Stromal cell of bone marrow (primary cell): ENCODE measurements around the gene GNB1.
"Not testable (repeated sequence)": the region's sequence is repeated elsewhere in the genome, so short reads cannot be mapped to it uniquely, and the experiment has no call there.

Experiments
- DNase-seq: peaks from one replicate; pipeline ENCODE4 v3.0.0-alpha.2; 2012; ENCODE audit warnings: low read depth

Gene GNB1

GRCh38 chr1:1738799-1739337, 152.0 kb downstream of the GNB1 start:
- not testable (repeated sequence) for DNase-seq

- not testable (repeated sequence) for DNase-seq
Measured at GRCh38 chr1:1737675-1738590, 153.0 kb downstream of the GNB1 start.
